HG02840 (cell line): ENCODE data around the gene TMEM233.

Experiments used
- ATAC-seq: cut with Tn5 transposase; IDR thresholded peaks from one replicate; pipeline ENCODE4 v1.9.1; 2021; ENCODE audit warnings: mild to moderate bottlenecking, moderate library complexity, moderate number of reproducible peaks; ENCODE audit not compliant: unreplicated experiment, low FRiP score

The TMEM233 gene

DNA sequence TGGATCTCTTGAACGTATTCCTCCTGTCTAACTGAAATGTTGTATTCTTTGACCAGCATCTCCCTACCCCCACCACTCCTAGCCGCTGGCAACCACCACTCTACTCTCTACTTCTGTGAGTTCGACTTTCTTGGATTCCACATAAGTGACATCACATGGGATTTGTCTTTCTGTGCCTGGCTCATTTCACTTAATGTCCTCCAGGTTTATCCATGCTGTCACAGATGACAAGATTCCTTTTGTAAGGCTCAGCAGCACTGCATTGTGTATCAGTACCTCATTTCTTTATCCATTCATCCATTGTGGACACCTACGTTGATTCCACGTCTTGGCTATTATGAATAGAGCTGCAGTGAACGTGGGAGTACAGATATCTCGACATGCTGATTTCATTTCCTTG is 84.9 kb downstream of the TMEM233 start:
- no peak for ATAC-seq

DNA sequence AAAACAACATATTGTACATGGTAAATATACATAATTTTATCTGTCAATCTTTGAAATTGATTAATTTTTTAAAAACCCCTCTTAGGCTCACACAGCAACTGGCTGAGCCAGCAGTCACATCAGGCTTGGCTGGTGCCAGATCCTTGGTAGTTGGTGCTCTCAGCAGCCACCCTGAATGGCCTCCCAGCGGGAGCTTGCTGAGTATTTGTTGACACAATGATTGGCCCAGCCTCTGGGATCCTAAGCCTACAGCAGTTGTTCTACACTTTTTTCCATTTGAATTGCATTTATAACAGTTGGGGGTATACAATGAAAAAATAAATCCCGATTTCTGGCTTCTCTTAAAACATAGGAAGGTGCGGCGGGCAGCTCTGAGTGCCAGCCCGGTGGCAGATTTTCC is 85.5 kb downstream of the TMEM233 start:
- no peak for ATAC-seq

DNA sequence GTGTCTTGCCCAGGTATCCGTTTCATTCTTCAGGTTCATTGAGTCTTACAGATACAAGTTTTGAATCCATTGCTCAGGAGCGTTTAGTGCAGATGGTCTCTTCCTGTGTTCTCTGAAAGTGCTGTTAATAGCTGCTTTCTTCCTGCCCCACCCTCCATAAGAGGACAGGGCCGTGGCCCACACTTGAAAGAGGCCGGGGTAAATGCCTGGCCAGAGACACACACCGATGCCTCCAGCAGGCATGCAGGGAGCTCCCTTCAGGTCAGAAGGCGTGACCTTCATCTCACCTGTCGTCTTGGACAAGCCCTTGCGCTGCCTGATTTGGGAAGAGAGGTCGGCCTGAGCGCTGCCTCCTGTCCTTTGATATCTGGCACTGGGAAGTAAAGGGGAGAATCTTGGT is 85.9 kb downstream of the TMEM233 start:
- ATAC-seq: no peak

DNA sequence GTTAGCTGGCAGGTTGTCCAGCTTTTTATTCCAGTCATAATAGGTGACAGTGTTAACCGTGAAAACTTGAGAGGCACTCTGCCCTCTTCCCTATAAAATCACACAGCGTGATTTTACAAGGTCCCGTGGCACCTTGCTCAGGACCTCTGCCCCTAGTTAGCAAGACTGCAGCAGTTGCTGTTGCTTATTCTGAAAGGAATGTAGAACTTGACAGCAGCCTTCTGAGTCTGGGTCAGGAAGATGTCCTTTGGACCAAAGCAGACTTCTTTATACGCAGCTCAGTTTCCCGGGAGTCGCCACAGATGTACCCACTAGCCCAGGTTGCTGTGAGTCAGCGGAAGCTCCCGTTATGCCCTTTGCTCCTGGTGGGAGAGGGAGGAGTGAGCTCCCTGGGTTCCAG is 87.5 kb downstream of the TMEM233 start:
- ATAC-seq: no peak

DNA sequence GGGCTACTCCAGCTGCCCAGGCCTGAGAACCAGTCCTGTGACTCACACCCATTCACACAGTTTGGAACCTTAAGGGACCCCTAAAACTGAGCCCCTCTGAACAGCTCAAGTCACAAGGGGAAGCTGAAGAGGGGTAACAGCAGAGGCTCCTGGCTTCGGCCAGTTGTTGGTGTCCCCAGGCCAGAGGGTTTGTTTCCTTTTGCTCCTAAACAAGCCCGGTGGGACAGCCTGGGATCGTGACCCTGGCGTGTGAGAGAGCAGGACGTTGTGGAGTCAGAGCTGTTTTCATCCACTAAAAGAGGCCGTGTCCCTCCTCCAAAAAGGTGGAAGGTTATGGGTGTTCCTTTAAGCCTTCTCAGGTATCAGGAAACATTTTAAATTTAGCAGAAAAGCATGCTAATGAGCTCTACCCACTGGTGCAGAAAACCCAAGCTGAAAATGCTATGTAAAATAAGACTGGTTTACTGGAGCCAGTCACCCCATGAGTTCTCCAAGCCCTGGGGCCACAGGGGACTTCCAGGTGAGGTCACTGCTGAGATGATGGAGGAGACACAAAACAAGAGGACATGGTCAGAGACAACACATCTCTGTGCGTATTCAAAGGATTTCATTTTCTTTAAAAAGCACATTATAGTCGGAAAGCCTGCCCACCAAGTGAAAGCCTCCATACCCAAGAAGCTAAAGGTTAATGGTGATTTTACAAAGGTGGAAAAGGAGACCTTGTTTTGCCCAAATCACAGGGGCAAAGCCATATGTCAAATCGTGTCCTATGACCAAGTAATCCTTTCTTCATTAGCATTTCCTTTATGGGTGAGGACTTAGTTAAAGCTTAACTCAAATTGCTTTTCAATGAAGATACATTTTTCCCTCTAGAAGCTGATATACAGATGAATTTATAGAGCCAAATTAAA is 88.4 kb downstream of the TMEM233 start:
- ATAC-seq: no peak

DNA sequence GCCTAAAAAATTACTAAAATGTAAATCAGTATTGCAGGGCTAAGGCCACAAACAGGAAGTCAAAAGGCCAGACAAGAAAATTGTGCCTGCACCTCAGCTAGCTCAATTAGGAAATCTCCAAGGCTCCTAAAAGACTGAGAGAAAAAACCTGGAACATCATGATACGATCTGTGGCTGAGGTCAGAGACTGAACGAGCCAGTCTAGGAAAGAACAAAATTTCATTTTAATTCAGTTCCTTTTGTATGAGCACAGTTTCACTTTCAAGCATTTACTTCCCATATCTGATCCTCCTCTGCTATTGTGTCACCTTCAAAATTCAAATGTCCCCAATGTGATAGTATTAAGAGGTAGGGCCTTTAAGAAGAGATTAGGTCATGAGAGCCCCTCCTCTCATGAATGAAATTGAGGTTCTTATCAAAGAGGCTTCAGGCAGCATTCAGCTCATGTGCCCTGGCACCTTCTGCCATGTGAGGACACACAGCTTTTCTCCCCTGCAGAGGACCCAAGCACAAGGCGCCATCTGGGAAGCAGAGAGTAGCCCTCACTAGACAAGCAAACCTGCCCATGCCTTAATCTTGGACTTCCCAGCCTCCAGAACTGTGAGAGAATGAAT is 89.2 kb downstream of the TMEM233 start:
- no peak for ATAC-seq

DNA sequence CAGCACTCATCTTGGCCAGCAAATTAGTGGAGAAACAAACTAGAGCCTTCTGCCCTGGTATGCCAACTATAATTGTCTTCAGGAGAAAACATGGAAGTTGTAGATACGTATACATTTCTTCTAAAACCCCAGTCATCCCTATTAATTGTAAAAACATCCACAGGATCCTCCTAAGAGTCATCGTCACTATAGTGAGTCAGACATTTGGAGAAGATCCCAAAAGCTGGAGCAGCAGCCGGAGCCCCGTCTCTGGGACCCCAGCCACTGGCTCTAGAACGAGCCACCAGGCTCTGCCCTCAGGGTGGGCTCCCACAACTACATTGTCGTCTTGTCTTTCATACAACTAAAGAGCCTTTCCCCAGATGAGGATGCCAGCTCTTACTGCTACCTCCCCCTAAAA is 89.8 kb downstream of the TMEM233 start:
- ATAC-seq: no peak

DNA sequence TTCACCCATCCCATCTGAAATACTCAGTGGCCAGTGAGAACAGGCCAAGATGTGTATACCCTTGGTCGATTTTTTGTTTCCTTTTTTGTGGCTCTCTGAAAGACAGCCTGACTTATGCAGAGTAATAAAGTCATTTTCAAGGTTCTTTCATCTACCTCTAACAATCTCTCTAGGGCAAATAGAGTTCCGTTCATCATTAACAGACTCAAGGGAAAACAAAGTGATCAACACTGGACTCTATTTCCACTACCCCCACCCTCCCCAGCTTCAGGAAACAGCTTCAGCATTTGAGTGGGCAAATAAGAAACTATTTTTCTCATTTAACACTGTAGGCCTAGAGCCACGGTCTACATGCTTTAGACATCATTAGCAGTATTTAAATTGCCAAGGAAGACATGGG is 90.2 kb downstream of the TMEM233 start:
- ATAC-seq: no peak

DNA sequence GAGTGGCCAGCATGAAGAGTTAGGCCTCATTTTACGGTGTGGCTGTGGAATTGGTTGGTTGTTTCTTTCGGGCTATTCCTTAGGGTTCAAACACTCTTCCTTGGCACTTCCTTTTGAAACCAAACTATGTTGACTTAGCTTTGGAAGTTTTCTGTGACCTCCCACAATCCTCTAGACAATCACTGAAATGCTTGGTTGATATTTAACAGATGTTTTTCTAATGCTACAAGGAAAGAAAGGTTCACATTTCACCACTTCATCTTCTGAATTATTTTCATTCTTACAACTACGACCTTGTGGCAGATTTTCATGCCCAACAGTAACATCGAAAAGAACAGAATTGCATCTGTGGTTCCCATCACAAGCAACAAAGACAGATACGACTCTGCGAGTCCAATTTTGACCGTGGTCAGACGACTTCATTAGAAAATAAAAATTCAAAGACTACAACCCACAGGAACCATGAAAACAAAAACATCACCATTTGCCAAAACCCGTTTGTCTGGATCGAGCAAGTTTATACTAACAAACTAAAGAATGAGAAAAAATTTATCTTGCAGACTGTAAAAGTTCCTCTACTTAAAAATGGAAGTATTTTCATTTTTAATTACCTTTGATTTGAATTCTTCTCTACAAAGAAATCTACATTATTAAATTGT is 91.3 kb downstream of the TMEM233 start:
- ATAC-seq: no peak

DNA sequence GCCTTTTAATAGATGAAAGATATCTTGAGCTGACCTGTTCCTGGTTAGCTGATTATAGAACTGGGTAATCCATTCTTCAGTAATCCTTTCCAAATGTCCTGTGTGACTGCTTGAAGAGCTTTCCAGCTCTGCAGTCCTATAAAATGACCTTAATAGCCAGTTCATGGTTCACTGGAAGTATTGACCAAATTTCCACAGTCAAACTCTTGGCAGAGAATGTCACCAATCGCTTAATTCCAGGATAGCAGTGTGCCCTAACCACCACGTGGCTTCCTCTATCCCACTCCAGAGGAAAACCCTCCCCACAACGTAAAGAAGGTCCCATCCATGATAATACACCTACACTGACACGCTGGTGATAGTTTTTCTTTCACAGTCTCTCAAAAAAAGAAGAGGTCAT is 91.8 kb downstream of the TMEM233 start:
- ATAC-seq: no peak

DNA sequence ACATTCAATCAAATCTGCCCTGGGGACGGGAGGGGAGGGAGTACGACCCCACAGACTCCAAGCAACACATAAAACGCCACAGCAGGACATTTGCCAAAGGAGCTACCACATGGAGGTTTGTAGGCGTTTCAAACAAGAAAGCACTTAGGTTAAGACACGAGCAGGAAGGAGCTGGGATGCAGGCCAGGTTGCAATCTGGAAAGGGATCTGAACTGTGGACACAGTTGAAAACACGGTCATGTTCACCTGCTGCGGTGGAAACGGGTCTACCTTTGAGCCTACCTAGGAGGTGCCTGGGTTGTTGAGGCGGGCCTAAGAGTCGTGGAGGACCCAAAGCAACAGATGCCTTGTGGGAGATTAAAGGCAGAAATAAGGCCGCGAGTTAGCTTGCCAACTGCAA is 92.8 kb downstream of the TMEM233 start:
- no peak for ATAC-seq

DNA sequence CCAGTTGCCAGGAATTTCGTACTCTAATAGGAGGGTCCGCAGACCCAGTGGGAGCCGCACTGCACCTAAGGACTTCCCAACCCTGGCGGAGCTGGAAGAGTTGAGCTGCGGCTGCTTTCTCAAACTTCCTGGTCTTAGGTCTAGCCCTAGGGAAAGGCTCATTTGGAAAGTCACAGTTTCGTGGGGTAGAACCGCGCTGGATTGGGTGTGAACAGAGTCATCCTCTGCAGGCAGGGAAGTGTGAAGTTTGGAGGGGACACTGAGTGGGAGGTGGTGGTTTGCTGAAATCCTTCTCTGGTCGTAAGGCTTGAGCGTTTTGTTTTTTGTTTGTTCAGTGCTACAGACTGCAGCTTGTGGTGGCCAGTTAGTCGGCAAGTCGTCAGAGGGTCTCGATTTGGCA is 93.2 kb downstream of the TMEM233 start:
- no peak for ATAC-seq

DNA sequence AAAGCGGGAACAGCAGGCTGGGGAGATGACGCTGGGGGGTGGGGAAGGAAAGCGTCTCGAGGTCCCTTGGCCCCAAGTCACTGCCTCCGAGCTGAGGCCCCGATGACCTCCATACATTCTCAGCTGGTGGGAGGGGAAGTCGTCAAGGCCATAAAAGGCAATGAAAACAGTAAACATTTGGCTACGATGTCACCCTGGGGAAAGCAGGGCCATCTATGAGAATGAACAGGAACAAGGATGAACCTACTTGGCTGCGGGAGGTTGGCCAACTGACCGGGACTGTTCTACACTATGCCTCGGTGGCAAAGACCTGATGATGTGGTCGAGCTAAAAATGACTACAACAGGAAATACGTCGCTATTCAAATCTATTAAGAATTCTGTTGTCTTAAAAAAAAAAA is 93.8 kb downstream of the TMEM233 start:
- no peak for ATAC-seq

DNA sequence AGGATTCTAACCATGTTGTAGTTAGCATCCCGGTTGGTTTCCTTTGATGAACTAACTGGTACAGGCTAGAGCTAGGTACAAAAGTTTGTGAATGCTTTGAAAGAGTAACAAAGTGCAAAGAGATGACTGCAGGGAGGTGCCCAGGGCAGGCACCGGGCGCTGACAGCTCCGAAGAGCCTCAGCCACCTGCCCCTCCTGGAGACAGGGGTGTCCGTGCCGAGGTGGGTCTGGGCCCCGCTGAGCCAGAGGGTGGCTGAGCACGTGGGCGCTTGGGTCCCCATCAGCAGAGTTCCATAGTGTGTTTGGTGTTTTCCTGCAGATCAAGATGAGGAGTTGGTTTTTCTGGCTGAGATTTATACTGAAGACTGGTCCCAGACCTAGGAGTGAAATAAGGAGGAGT is 94.3 kb downstream of the TMEM233 start:
- no peak for ATAC-seq

DNA sequence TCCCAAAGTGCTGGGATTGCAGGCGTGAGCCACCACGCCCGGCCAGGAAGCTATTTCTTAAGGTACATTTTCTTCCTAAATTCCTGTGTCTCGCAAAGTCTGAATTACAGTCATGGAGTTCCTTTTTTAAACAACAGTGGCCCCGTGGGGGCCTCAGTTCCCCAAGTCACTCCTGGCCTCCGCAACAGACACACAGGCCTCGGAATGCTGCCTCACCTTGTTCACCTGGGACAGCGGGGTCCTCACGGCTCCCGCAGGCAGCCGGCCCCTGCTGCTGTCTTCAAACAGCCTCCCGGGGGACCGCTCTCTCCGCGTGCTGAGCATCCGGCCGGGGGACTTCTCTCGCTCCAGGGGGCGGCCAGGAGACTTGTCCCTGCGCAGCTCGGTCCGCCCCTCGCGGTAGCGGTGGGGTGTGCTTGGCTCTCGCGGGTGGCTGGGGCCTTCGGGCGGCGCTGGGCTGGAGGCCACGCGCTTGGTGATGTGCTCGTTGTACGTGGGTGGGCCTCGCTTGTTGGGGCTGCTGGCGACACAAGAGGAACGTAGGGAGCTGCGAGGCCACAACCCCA is 96.4 kb downstream of the TMEM233 start:
- no peak for ATAC-seq

DNA sequence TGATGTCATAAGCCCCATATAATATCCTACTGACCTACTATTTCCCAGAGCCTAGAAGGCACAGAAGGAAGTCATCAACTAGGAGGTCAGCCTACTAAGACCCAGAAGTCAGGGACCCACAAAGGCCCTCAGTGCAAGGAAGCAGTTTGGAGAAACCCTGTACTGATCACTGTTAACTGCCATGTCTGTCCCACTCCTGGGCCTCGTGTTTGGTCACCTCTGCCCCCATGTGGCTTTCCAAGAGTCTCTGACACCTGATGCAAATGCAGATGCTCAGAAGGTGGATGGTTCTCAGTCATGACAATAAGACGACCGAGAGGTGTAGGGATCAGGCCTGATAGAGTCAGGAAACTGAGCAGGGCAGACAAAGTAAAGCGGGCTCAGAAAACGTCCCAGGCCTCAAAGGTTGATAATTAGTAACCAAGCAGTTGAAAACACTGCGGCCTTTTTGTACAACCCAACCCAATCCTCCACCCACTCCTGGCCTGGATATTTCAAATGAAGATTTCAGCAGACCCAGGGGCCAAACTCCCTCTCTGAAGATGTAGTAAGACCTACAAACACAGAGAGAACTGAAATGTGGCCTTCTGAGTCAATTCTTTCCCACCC is 97.7 kb downstream of the TMEM233 start:
- no peak for ATAC-seq

DNA sequence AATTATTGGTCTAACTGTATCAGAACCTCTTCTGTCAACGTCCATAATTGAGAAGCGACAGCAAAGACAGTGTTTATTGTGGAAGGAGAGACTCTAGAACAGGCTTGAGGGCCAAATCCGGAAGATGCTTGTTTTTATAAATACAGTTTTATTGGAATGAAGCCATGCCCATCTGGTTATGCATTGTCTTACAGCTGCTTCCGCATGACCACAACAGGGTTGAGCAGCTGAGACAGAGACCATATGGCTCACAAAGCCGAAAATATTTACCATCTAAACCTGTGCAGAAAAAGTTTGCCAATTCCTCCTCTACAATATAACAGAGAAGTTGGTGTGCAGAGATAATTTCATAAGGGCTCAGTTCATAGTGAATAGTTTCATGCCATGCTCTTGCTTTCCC is 98.8 kb downstream of the TMEM233 start:
- no peak for ATAC-seq
